CD4-positive, alpha-beta T cell treated with Interleukin-1 beta for 1 hour (primary cell): Measurements from ENCODE around the gene RBP3.
"Not testable (repeated sequence)": the region's sequence is repeated elsewhere in the genome, so short reads cannot be mapped to it uniquely, and the experiment has no call there.

Experiments
- DNase-seq, 2 donors: peaks; one replicate each; pipeline ENCODE4 v3.0.0-alpha.2; 2020 to 2022

The RBP3 gene

DNA sequence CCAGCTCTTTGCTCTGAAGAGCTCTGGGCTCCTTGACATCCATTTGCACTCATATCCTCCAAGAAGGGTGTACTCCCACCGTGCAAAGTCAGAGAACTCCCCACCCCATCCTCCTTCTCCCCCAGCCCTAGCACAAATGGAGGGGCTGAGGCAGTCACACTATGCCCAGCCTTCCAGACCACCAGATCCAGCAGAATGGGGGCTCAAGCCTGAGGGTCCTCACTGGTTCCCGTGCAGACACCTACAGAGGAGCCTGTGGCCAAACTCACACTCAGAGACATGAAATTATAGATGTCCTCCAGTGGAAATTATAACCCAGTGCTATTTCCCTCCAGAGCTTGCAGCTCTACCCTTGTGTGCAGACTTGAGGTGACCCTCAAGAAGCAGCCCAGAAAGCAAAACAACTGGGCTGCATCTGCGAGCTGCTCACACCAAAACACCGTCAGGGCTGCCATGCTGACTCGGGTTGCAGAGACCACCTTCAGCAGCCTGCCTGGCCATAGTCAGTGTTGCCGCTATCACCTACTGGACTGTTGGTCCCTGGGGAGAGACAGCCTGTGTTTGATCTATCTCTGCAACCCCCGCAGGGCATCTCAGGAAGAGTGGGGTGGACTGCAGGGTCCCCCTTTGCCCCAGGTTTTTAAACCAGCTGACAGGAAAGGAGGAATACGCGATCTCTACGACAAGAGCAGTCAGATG lies 28.5 kb downstream of the RBP3 start:
- no peak for DNase-seq

- DNase-seq, result no peak
Observed at GRCh38 chr10:47378183-47378510, 30.0 kb downstream of the RBP3 start.

DNA sequence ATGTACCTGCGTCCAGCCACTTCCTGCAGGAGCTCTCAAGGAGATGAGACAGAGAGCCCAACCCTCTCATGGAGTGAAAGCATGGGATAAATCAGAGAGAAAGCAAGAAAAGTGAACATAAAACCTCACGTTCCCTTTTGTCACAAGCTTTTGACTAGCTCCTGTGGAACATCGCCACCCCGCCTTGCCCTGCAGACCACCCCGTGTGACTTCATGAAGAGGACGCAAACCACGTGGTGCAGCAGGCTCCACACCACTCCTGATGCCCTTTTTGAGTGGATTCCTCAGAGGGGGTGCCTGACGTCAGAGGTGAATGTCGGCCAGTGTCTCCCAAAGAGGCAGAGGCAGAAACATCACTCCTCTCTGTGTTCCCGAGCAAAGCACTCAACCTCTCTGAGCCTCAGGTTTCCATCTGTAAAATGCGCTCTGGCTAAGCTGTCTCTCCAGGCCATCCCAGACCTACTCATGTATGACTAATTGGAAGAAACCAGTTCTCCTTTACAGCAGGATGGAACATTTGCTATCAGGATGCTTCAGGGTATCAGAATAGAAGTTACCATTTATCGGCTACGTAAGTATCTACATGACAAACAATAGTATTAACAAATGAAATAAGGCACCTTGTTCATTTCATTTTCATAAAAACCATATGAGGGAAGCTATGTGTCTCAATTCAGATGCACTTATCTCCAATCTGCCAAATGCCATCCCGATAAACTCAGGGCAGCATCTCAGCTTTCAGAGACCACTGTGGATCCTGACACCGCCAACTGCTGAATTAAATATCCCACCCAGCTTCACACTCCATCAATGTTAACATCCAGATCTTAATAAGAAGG lies 30.7 kb downstream of the RBP3 start:
- no peak for DNase-seq

- DNase-seq, result no peak
Observed at GRCh38 chr10:47379445-47379785, 31.3 kb downstream of the RBP3 start.

DNA sequence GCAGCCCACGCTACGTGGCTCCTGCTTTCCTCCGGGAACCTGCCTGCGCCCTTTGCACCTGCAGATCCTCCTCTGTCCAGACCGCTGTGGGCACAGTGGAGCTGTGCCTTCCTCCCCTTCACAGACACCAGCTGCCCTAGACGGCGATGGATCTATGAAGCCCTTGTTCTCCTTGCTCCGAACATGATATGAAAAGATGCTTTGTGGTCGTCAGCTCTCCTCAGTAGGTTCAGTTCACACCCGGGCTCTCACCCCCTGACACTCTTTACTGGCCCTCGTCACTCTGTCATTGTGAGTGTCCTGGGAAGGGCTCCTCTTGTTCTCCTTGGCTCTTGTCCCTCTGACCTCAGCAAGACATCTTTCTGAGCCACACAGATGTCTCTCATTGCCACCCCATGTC lies 31.7 kb downstream of the RBP3 start:
- DNase-seq, result no peak

DNA sequence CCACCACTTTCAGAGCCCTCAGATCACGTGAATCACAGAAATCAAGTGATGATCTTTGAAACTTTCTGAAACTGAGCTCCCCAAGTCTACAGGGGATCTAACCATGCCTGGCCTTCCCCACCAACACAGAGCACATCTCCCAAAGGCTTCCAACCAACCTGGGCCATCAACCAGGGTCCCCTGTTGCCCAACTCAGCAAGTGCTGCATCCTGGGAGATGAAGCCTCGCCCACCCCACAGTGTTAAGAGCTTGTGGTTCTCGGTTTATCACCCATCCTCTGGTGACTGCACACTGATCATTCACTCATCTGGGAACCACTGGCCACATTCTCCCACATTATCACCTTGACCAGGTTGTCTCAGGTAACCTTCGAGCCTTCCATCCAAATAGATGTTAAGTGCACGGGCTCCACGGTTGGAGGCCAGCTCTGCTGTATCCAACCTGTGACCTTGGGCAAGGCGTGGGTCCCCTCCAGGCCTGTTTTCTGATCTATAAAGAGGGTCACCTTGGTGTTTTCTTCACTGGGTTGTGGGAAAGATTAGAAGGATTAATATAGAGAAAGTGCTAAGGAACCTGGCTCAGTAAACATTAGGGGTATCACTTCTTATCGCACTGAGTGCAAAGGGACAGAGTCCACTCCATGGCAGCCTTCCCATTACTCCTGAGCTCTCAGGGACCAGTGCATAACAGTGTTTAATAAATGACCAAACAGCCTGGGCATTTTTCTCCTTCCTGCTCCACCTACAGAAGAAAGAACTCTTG lies 32.4 kb downstream of the RBP3 start:
- no peak for DNase-seq

- DNase-seq, result no peak
Observed at GRCh38 chr10:47381103-47381395, 32.9 kb downstream of the RBP3 start.

DNA sequence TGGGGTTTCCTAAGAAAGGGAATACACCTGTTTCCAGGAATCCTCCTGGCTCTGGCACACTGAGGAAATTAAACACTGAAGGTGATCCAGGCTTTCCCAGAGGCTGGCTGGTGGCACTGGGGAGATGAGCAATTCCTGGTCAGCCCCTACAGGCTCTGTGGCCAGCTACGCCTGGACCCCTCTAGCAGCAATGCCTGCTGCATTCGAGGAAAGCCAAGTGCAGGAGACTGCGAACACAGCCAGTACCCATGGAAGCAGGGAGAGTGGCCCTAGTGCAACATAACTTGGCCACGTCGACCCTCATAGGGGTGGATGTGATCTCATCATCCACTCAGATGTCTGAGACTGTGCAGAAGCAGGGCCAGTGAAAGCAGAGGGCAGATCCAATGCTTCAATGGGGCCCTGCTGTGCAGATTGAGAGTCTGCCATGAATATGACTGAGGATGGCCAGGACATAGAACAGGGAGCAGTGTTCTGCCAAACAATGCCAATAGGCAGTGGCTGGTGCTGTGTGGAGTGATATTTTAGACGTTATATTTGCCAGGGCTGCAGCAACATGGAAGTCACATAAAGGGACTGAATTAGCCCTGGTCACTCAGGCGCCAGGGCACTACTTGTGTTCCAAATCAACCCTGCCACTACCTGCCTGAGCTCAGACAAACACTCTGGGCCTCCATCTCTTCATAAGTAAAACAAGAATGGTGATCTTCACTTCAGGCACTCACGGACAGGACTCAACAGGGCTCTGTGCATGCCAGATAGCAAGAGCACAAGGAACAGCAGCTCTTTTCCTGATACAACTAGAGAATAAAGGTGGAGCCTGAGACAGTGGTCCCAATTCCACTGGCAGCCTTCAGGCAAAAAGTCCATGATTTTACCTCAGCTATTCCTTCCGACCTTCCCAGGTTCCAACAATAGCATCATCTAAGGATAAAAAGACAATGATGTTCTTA lies 33.5 kb downstream of the RBP3 start:
- no peak for DNase-seq

DNA sequence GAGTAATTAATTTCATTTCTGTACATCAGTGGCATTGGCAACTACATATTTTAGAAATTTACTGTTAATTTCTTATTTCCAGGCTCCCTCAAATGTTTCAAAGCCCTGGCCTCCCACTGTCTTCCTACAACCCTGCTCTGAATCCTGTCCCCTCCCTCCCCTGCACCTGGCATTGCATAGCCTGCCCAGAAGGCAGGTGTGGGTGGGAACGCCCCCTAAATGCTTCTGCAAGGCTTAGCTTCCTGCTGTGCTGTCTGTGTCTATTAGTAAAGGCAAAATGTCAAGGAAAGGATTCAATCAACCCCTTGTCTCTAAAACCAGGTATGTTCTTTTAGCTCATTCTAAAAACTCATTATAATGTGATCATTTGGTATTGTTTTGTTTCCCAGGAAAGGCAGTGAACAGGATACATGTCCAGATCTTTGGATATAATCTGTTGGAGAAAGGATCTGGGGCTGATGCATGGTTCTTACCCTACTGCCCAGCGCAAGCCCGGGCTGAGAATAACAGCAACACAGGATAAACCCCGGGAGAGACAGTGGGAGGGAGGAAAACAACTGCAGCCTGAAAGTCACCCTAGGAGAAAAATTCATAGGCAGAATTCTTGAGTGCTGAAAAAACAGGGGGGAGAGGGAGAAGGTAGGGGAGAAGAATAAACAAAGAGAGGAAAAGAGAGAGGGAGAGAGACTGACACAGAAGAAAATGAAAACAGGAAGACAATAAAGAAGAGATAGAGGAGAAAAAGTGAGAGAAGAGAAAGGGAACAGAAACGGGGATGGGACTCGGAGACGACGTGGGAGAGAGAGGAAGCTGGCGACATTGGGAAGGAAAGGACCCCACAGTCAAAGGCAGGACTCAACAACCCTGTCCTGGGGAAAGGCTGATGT lies 35.3 kb downstream of the RBP3 start:
- no peak for DNase-seq

GRCh38 chr10:47384148-47384921 lies 36.2 kb downstream of the RBP3 start, which contains the start of gene ZNF488:
Gene ZNF488, minus strand, starts transcription at chr10:47384293. Its CDS starts 15,464 bp downstream, at chr10:47368829.
- DNase-seq, result peak; percentile 72 to 75

- not testable (repeated sequence) for DNase-seq
Observed at GRCh38 chr10:47386104-47386503, 37.9 kb downstream of the RBP3 start.

- no peak for DNase-seq
Observed at GRCh38 chr10:47388879-47389278, 40.7 kb downstream of the RBP3 start.

DNA sequence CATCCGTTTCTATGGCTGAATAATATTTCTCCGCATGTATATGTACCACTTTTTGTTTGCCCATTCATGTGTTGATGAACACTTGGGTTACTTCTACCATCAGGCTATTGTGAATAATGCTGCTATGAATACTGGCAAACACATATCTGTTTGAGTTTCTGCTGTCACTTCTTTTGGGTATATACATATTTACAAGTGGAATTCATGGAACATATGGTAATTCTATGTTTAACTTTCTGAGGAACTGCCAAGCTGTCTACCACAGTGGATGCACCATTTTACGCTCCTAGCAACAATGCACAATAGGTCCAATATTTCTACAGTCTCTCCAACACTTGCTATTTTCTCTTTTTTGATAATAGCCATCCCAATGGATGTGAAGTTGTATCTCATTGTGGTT lies 41.5 kb downstream of the RBP3 start:
- DNase-seq, result no peak

GRCh38 chr10:47396311-47396717 lies 48.2 kb downstream of the RBP3 start:
- no peak for DNase-seq

- no peak for DNase-seq
Observed at GRCh38 chr10:47397256-47397655, 49.1 kb downstream of the RBP3 start.

DNA sequence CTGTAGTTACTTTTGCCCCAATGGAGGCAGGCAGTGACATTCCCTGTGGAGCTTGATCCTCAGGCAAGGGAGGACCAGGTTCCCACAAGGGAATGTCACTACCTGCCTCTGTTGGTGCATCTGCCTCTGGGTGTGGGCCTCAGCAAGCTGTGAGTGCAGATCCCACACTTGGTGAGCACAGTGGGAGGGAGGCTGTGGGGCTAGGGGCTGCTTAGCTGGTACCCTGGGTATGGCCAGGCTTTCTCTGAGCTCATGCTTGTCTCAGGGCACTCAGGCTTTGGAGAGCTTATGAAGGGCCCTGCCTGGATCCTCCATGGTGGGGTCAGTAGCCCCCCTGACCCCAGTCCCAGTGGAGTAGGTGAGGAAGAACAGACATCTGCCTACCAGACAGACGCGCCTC lies 52.1 kb downstream of the RBP3 start:
- DNase-seq, result no peak

DNA sequence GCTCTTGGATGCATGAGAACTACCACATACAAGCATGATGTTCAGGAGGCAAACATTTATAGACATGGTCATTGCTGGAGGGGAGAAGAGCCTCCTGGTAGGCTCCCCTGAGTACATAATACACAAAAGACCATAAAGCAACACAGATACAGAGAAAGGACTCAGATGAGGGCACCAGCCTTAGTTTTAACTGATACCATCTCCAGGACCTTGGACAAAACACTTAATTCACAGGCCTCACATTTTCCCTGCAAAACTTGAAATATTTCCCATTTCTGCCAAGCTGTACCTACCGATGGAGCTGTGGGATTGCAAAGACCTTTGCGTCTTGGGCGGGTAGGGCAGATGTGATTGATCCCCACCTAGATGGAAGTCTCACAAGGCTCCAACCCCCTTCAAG lies 52.6 kb downstream of the RBP3 start:
- DNase-seq, result no peak

DNA sequence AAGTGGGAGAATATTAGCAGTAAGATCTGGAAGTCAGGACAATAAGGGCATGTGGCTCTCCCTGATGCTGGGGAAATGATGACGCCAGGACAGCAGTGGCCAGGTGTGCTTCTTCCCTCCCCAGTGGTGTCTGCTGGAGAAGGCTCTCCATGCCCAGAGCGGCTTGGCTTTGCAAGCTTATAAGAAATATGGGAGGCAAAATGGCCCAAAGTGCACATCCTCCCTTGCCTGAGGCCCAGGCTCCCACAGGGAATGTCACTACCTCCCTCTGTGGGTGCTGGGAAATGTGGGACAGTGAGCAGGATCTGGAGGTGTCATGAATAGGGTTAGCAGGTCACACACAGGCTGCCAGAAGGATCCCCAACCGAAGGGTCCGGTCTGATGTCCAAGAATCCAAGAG lies 53.0 kb downstream of the RBP3 start:
- DNase-seq, result no peak

DNA sequence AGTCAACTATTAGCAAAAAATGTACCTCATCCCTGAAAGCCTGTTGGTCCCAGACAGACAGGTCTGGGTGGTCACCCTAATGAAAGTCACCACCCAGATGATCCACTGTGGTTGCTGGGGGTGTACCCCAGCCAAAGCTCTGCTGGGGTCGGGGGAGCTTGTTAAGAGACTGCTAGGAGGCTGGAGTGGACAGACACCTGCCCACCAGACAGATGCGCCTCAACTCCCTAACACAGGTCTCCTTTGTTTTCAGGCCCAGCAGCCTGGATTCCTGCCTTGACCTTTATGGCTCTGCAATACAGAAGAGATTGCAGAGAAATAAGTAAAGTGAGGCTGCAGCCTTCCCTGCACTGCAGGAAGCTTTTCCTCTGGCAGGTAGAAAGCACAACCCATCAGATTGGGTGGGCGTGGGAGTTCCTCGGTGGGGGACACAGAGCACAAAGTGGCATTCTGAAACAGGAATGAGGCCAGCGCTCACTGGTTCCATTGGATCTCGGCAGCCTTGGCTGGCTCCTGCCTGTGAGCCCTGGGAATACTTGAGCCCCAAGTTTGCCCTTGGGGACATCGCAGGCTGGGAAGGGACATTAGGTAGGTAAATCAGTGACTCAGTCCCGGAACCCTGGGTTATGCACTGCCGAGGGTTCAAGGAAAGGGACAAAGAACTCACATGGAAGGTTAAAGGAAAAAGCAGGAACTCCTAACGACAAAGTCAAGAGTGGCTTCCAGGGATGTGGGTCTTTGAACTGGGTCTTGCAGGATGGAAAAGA lies 53.9 kb downstream of the RBP3 start:
- no peak for DNase-seq

- DNase-seq, result no peak
Observed at GRCh38 chr10:47402641-47403301, 54.6 kb downstream of the RBP3 start.
